B cell (primary cell): ENCODE measurements around the gene DENND5B. TPM values are rescaled to one million over a fixed set of nuclear protein-coding genes. Genes with fewer than 3 reads are reported as not detected.

ENCODE experiments used
- ATAC-seq: fragments of 200-7000 bp; cut with Tn5 transposase; one replicate; pipeline ENCODE4 v1.10.0; 2021; ENCODE audit warnings: low read depth, mild to moderate bottlenecking, moderate number of reproducible peaks, moderate library complexity
- CTCF ChIA-PET: fragments of 350-600 bp; sonication (Branson Sonifier 250); formaldehyde crosslinking; loops from one replicate; lab custom pipeline; 2021; ENCODE audit warnings: antibody characterized with exemption, inconsistent platforms; lab: Charles Lee
- POLR2A ChIA-PET: fragments of 350-600 bp; sonication (Branson Sonifier 250); formaldehyde crosslinking; loops from one replicate; lab custom pipeline; 2021; ENCODE audit warnings: antibody characterized with exemption; lab: Charles Lee
- DNase-seq: peaks from one replicate; pipeline ENCODE4 v3.0.0; 2013
- H2AFZ ChIP-seq: 2 replicates; pipeline ENCODE4 v1.6.1; 2012; ENCODE audit warnings: mild to moderate bottlenecking, low read depth, low read length; ENCODE audit not compliant: insufficient read depth, poor library complexity, severe bottlenecking
- H3K27ac ChIP-seq, 2 donors: 1 replicate in 1 of 2; 2 replicates in 1 of 2; pipeline ENCODE4 v1.5.1; 2012 to 2013; ENCODE audit warnings: low read length in 2 of 2, mild to moderate bottlenecking in 2 of 2, moderate library complexity in 1 of 2
- H3K27me3 ChIP-seq, 4 experiments: fragments of 200-600 bp in 1 of 4; sonication (generic) in 1 of 4; replicated peaks in 1 of 4; 1 replicate in 2 of 4; 2 replicates in 2 of 4; pipeline versions ENCODE4 v1.6.1 to v1.7.0; 2013 to 2016; ENCODE audit warnings: low read length in 3 of 4, mild to moderate bottlenecking in 2 of 4, mixed read lengths in 1 of 4, moderate library complexity in 1 of 4; ENCODE audit not compliant: insufficient read depth in 4 of 4, control insufficient read depth in 3 of 4; ENCODE audit errors: control extremely low read depth in 1 of 4
- H3K36me3 ChIP-seq, 2 experiments: replicated peaks in 1 of 2; 1 replicate in 1 of 2; 2 replicates in 1 of 2; pipeline versions ENCODE4 v1.6.1 to v1.7.1; 2013; ENCODE audit warnings: low read length in 1 of 2; ENCODE audit not compliant: insufficient read depth in 2 of 2, control insufficient read depth in 1 of 2; ENCODE audit errors: control extremely low read depth in 1 of 2, extremely low read depth in 1 of 2
- H3K4me1 ChIP-seq, 2 donors: fragments of 200-600 bp in 1 of 2; sonication (generic) in 1 of 2; 1 replicate in 1 of 2; 2 replicates in 1 of 2; pipeline versions ENCODE4 v1.5.1 to v1.6.1; 2013 to 2017; ENCODE audit warnings: low read length in 2 of 2; ENCODE audit not compliant: control insufficient read depth in 2 of 2, insufficient read depth in 2 of 2
- H3K4me2 ChIP-seq: replicated peaks from 2 replicates; pipeline ENCODE3; 2012; ENCODE audit warnings: mild to moderate bottlenecking, low read depth, low read length; ENCODE audit not compliant: poor library complexity, severe bottlenecking
- H3K4me3 ChIP-seq, 5 experiments: fragments of 200-600 bp in 1 of 5; sonication (generic) in 1 of 5; 1 replicate in 3 of 5; 2 replicates in 2 of 5; pipeline versions ENCODE4 v1.5.1 to v1.7.0; 2011 to 2016; ENCODE audit warnings: low read length in 4 of 5, mild to moderate bottlenecking in 4 of 5, low read depth in 2 of 5, control low read depth in 1 of 5, moderate library complexity in 1 of 5; ENCODE audit not compliant: insufficient read depth in 1 of 5; ENCODE audit errors: control extremely low read depth in 1 of 5, extremely low read depth in 1 of 5
- H3K79me2 ChIP-seq: fragments of 200-600 bp; sonication (generic); one replicate; pipeline ENCODE4 v1.6.0; 2016; ENCODE audit warnings: low read length; ENCODE audit not compliant: control insufficient read depth, insufficient read depth
- H3K9ac ChIP-seq: fragments of 200-600 bp; sonication (generic); 2 replicates; pipeline ENCODE4 v1.6.1; 2017; ENCODE audit warnings: mild to moderate bottlenecking, low read length, moderate library complexity
- H3K9me3 ChIP-seq, 3 donors: one replicate each; pipeline versions ENCODE4 v1.6.1 to v1.7.1; 2013; ENCODE audit warnings: low read length in 2 of 3; ENCODE audit not compliant: control insufficient read depth in 2 of 3, insufficient read depth in 1 of 3; ENCODE audit errors: control extremely low read depth in 1 of 3
- H4K20me1 ChIP-seq: 2 replicates; pipeline ENCODE4 v1.6.0; 2012; ENCODE audit warnings: mild to moderate bottlenecking, low read length; ENCODE audit not compliant: insufficient read depth, control insufficient read depth, poor library complexity, severe bottlenecking
- H3K27ac Mint-ChIP-seq: one replicate; pipeline ENCODE4 v1.8.0; 2021; ENCODE audit warnings: mixed read lengths
- H3K27me3 Mint-ChIP-seq: one replicate; pipeline ENCODE4 v1.8.0; 2021; ENCODE audit warnings: mixed read lengths
- H3K4me1 Mint-ChIP-seq: one replicate; pipeline ENCODE4 v1.8.0; 2021; ENCODE audit warnings: mixed read lengths
- H3K4me3 Mint-ChIP-seq: one replicate; pipeline ENCODE4 v1.8.0; 2021; ENCODE audit warnings: mixed read lengths
- H3K9me3 Mint-ChIP-seq: one replicate; pipeline ENCODE4 v1.8.0; 2022; ENCODE audit warnings: mixed read lengths; ENCODE audit not compliant: insufficient read depth
- CTCF ChIP-seq: fragments of 200-600 bp; IDR thresholded peaks from one replicate; pipeline ENCODE4 v1.8.0; 2022; ENCODE audit warnings: antibody characterized with exemption, mild to moderate bottlenecking
- EZH2 ChIP-seq: IDR thresholded peaks from 2 replicates; pipeline ENCODE4 v1.6.1; 2012; ENCODE audit warnings: borderline replicate concordance, low read depth, mild to moderate bottlenecking, moderate library complexity, low read length; ENCODE audit not compliant: insufficient read depth, poor library complexity, severe bottlenecking
- WGBS: methylation state at CpG from one replicate; pipeline ENCODE4 v1.1.5; 2013; ENCODE audit warnings: missing lambda C conversion rate; ENCODE audit not compliant: insufficient coverage; 5-methylcytosine and 5-hydroxymethylcytosine counted together
- intact Hi-C: fragments of 100-400 bp; cut with micrococcal nuclease; formaldehyde crosslinking; loops from one replicate; pipeline ENCODE4 v1.10.0; 2022
- polyA plus RNA-seq: library from polyadenylated mRNA; depleted of rRNA; stranded (reverse); fragments of >200 nt; gene quantifications from 2 replicates; pipeline ENCODE4 v1.2.3, GENCODE V29; 2012
- total RNA-seq, 2 donors: library from RNA; stranded (reverse); fragments of 120-200 nt in 1 of 2; gene quantifications; 1 replicate in 1 of 2; 2 replicates in 1 of 2; pipeline versions ENCODE4 v1.2.3 to v1.2.4, GENCODE V29; 2013 to 2022

DENND5B gene
- total and polyA plus RNA-seq, 2 donors (not counting 1 experiment from before 2014, with no cell fraction given): 18.7 to 55.3 TPM

DNA sequence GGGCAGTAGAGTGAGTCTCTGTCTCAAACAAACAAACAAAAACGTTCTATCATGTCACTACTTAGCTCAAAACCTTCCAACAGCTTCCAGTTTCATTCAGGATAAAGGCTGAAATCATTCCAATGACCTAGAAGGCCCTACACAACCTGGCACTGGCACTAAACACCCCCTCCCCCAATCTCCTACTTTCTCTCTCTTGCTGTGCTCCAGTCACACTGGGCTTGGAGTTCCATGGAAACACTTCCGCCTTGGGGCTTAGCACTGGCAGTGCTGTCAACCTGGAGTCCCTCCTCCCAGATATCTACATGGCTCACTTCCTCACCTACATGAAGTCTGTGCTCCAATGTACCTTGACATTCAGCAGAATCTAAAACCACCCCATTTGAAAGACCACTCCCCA, 199.9 kb downstream of the DENND5B start:
- no peaks in the 10 kb centered on the region for H3K4me1 ChIP-seq
- no peak overlapping the region for H3K4me3 ChIP-seq
- no peak for TF ChIP-seq EZH2
- no peak for TF ChIP-seq CTCF
- H3K4me2 ChIP-seq: no peak overlapping the region
- POLR2A ChIA-PET: no interaction called here
- intact Hi-C loops: no loop called here
- DNase-seq (no peak), ATAC-seq (no peak)
- no peaks in the 10 kb centered on the region for H4K20me1 ChIP-seq
- H3K27me3 ChIP-seq: no peaks in the 10 kb centered on the region
- H3K27ac ChIP-seq: no peak overlapping the region
- CTCF ChIA-PET: no interaction called here
- H3K9me3 ChIP-seq: no peaks in the 10 kb centered on the region
- H3K27me3 Mint-ChIP-seq: no peaks in the 10 kb centered on the region
- WGBS: 82% methylated on average over 2 of the region's 2 CpGs
- H3K4me3 Mint-ChIP-seq: no peak overlapping the region
- H3K27ac Mint-ChIP-seq: no peak overlapping the region
- no peak overlapping the region for H3K9ac ChIP-seq
- H3K79me2 ChIP-seq: no peaks in the 10 kb centered on the region
- H2AFZ ChIP-seq: no peak overlapping the region
- no peaks in the 10 kb centered on the region for H3K4me1 Mint-ChIP-seq
- H3K36me3 ChIP-seq: peaks cover 15 to 88% of the 10 kb centered on the region in 2 experiments
- H3K9me3 Mint-ChIP-seq: no peaks in the 10 kb centered on the region

GRCh38 chr12:31388713-31389112, 202.2 kb downstream of the DENND5B start:
- H3K4me3 ChIP-seq: no peak overlapping the region
- Mint-ChIP-seq H3K27me3 (no peaks in the 10 kb centered on the region), H3K27ac (no peak overlapping the region)

More at GRCh38 chr12:31388713-31389112, 202.2 kb downstream of the DENND5B start:
- Mint-ChIP-seq H3K9me3 (no peaks in the 10 kb centered on the region), H3K4me1 (no peaks in the 10 kb centered on the region), H3K4me3 (no peak overlapping the region)
- DNase-seq (no peak), ATAC-seq (no peak)
- POLR2A ChIA-PET: no interaction called here
- H3K4me2 ChIP-seq: no peak overlapping the region
- H3K9me3 ChIP-seq: no peaks in the 10 kb centered on the region
- H3K9ac ChIP-seq: no peak overlapping the region
- WGBS: 100% methylated on average over 1 of the region's 4 CpGs
- no peak overlapping the region for H2AFZ ChIP-seq
- H3K79me2 ChIP-seq: no peaks in the 10 kb centered on the region
- intact Hi-C loops: no loop called here
- no peaks in the 10 kb centered on the region for H3K27me3 ChIP-seq
- H4K20me1 ChIP-seq: no peaks in the 10 kb centered on the region
- CTCF ChIA-PET: interaction anchor here (0.7 to 1.5 kb wide), 2 partner anchors 14 to 269 kb away, joined by 3 read pairs; no protein-coding TSS in a partner anchor
- H3K4me1 ChIP-seq: no peaks in the 10 kb centered on the region
- no peak for TF ChIP-seq CTCF
- no peak for TF ChIP-seq EZH2
- peaks cover 16 to 88% of the 10 kb centered on the region in 2 experiments for H3K36me3 ChIP-seq
- H3K27ac ChIP-seq: no peak overlapping the region
